H9 (cell line): ENCODE measurements around the gene TRIM7. TPM values are rescaled to one million over a fixed set of nuclear protein-coding genes. Genes with fewer than 3 reads are reported as not detected.
A peak's percentile ranks its signal among the peaks of the same experiment; 100 is the strongest.

Source experiments
- DNase-seq: peaks from one replicate; pipeline ENCODE4 v3.0.0-alpha.2; 2017
- H2AFZ ChIP-seq: one replicate; pipeline ENCODE4 v1.6.1; 2013; ENCODE audit warnings: mild to moderate bottlenecking, low read length, control low read depth, moderate library complexity
- H2AK5ac ChIP-seq: 2 replicates; pipeline ENCODE4 v1.6.1; 2013; ENCODE audit warnings: low read length, control low read depth, mixed read lengths; ENCODE audit not compliant: insufficient read length
- H2BK120ac ChIP-seq: one replicate; pipeline ENCODE4 v1.6.1; 2013; ENCODE audit warnings: low read depth, mild to moderate bottlenecking, low read length, control low read depth, inconsistent platforms; ENCODE audit not compliant: poor library complexity, severe bottlenecking
- H2BK12ac ChIP-seq: 2 replicates; pipeline ENCODE4 v1.6.1; 2013; ENCODE audit warnings: low read length, control low read depth, mixed read lengths, low read depth; ENCODE audit not compliant: insufficient read length
- H2BK15ac ChIP-seq: 2 replicates; pipeline ENCODE4 v1.6.1; 2013; ENCODE audit warnings: low read depth, low read length, control low read depth
- H2BK20ac ChIP-seq: one replicate; pipeline ENCODE4 v1.6.1; 2013; ENCODE audit warnings: low read depth, mild to moderate bottlenecking, low read length, control low read depth, inconsistent platforms; ENCODE audit not compliant: poor library complexity, severe bottlenecking
- H2BK5ac ChIP-seq: 2 replicates; pipeline ENCODE4 v1.6.1; 2013; ENCODE audit warnings: low read length, control low read depth, mixed read lengths; ENCODE audit not compliant: insufficient read length
- H3K14ac ChIP-seq: 2 replicates; pipeline ENCODE4 v1.6.1; 2013; ENCODE audit warnings: low read length, control low read depth; ENCODE audit not compliant: insufficient read depth
- H3K18ac ChIP-seq: 2 replicates; pipeline ENCODE4 v1.6.1; 2013; ENCODE audit warnings: low read depth, mild to moderate bottlenecking, mixed read lengths, low read length, control low read depth; ENCODE audit not compliant: insufficient read length
- H3K23ac ChIP-seq: 2 replicates; pipeline ENCODE4 v1.6.1; 2013; ENCODE audit warnings: low read length, control low read depth, mixed read lengths, low read depth; ENCODE audit not compliant: insufficient read length
- H3K23me2 ChIP-seq: 2 replicates; pipeline ENCODE4 v1.6.1; 2013; ENCODE audit warnings: low read depth, mild to moderate bottlenecking, mixed read lengths, low read length, control low read depth; ENCODE audit not compliant: insufficient read length, poor library complexity, severe bottlenecking
- H3K27ac ChIP-seq: 2 replicates; pipeline ENCODE4 v1.5.1; 2013; ENCODE audit warnings: low read length, control low read depth, mixed read lengths, low read depth; ENCODE audit not compliant: insufficient read length
- H3K27me3 ChIP-seq: 2 replicates; pipeline ENCODE4 v1.6.1; 2013; ENCODE audit warnings: low read length, control low read depth, inconsistent platforms; ENCODE audit not compliant: insufficient read depth
- H3K4ac ChIP-seq: 2 replicates; pipeline ENCODE4 v1.6.1; 2013; ENCODE audit warnings: low read depth, mild to moderate bottlenecking, control low read depth, inconsistent platforms, low read length, moderate library complexity
- H3K4me1 ChIP-seq: 2 replicates; pipeline ENCODE4 v1.6.1; 2013; ENCODE audit warnings: low read length, control low read depth, inconsistent platforms; ENCODE audit not compliant: insufficient read depth
- H3K4me2 ChIP-seq: 2 replicates; pipeline ENCODE4 v1.6.1; 2013; ENCODE audit warnings: low read length, control low read depth, mixed read lengths; ENCODE audit not compliant: insufficient read length, insufficient read depth
- H3K56ac ChIP-seq: 2 replicates; pipeline ENCODE4 v1.6.1; 2013; ENCODE audit warnings: low read depth, mild to moderate bottlenecking, mixed read lengths, low read length, control low read depth; ENCODE audit not compliant: insufficient read length
- H3K79me1 ChIP-seq: 2 replicates; pipeline ENCODE4 v1.6.1; 2013; ENCODE audit warnings: low read depth, mild to moderate bottlenecking, moderate library complexity, low read length, control low read depth, inconsistent platforms; ENCODE audit not compliant: insufficient read depth, poor library complexity, severe bottlenecking
- H3K79me2 ChIP-seq: 2 replicates; pipeline ENCODE4 v1.6.1; 2013; ENCODE audit warnings: low read length, control low read depth, inconsistent platforms; ENCODE audit not compliant: insufficient read depth
- H3K9ac ChIP-seq: 2 replicates; pipeline ENCODE4 v1.6.1; 2013; ENCODE audit warnings: low read length, control low read depth, mixed read lengths; ENCODE audit not compliant: insufficient read length; ENCODE audit errors: extremely low read depth
- H3K9me3 ChIP-seq: one replicate; pipeline ENCODE4 v1.6.1; 2013; ENCODE audit warnings: low read depth, low read length, inconsistent platforms; ENCODE audit not compliant: control insufficient read depth
- H3T11ph ChIP-seq: one replicate; pipeline ENCODE4 v1.6.1; 2013; ENCODE audit warnings: mild to moderate bottlenecking, low read length, control low read depth, inconsistent platforms
- H4K20me1 ChIP-seq: one replicate; pipeline ENCODE4 v1.6.1; 2013; ENCODE audit not compliant: control insufficient read depth, insufficient read length, insufficient read depth
- H4K5ac ChIP-seq: 2 replicates; pipeline ENCODE4 v1.6.1; 2013; ENCODE audit warnings: low read depth, mild to moderate bottlenecking, mixed read lengths, low read length, control low read depth; ENCODE audit not compliant: insufficient read length
- H4K8ac ChIP-seq: replicated peaks from 2 replicates; pipeline ENCODE4 v1.6.1; 2013; ENCODE audit warnings: low read length, control low read depth, mixed read lengths, low read depth; ENCODE audit not compliant: insufficient read length
- H4K91ac ChIP-seq: 2 replicates; pipeline ENCODE4 v1.6.1; 2013; ENCODE audit warnings: low read depth, mild to moderate bottlenecking, moderate library complexity, mixed read lengths, low read length, control low read depth; ENCODE audit not compliant: insufficient read length
- H3K27ac Mint-ChIP-seq, 3 experiments: 2 replicates in 2 of 3; 3 replicates in 1 of 3; pipeline ENCODE4 v1.8.0; 2020 to 2021; ENCODE audit warnings: mixed read lengths in 3 of 3, mild to moderate bottlenecking in 1 of 3, moderate library complexity in 1 of 3
- H3K27me3 Mint-ChIP-seq: 2 replicates; pipeline ENCODE4 v1.8.0; 2021; ENCODE audit warnings: low read depth, mild to moderate bottlenecking, moderate library complexity, mixed read lengths
- H3K36me3 Mint-ChIP-seq, 3 experiments: 2 replicates in 2 of 3; 3 replicates in 1 of 3; pipeline ENCODE4 v1.8.0; 2020 to 2021; ENCODE audit warnings: low read depth in 3 of 3, mixed read lengths in 3 of 3; ENCODE audit not compliant: insufficient read depth in 1 of 3
- H3K4me1 Mint-ChIP-seq, 2 experiments: 2 replicates each; pipeline ENCODE4 v1.8.0; 2020; ENCODE audit warnings: mixed read lengths in 2 of 2
- H3K4me3 Mint-ChIP-seq, 2 experiments: 2 replicates in 1 of 2; 3 replicates in 1 of 2; pipeline ENCODE4 v1.8.0; 2020 to 2021; ENCODE audit warnings: mild to moderate bottlenecking in 2 of 2, mixed read lengths in 2 of 2, moderate library complexity in 1 of 2
- H3K9me3 Mint-ChIP-seq, 2 experiments: 2 replicates in 1 of 2; 3 replicates in 1 of 2; pipeline ENCODE4 v1.8.0; 2020; ENCODE audit warnings: mild to moderate bottlenecking in 2 of 2, mixed read lengths in 2 of 2, moderate library complexity in 1 of 2
- CTCF ChIP-seq: fragments of 200-600 bp; sonication (generic); conservative IDR thresholded peaks from 3 replicates; pipeline ENCODE4 v1.8.0; 2021; ENCODE audit warnings: antibody characterized with exemption, mild to moderate bottlenecking
- WGBS: extraction: QIAGEN DNeasy Blood & Tissue Kit; methylation state at CpG from one replicate; pipeline ENCODE4 v1.1.7; 2013; ENCODE audit warnings: missing lambda C conversion rate, low lambda C conversion rate, mixed read lengths; ENCODE audit not compliant: insufficient read length; ENCODE audit errors: extremely low coverage; 5-methylcytosine and 5-hydroxymethylcytosine counted together
- total RNA-seq: library from RNA; stranded (reverse); gene quantifications from 2 replicates; pipeline ENCODE4 v1.2.1, GENCODE V29; 2021

Gene TRIM7
- total RNA-seq, 1 experiment from 2014 or later = not detected

GRCh38 chr5:181193656-181194055, 11.3 kb downstream of the TRIM7 start:
- Histone ChIP-seq H3K23ac (no peak overlapping the region), H3K4me1 (peaks cover 5% of the 10 kb centered on the region; the same call in 1 of the 2 replicates), H2AFZ (no peak overlapping the region), H3K79me1 (no peaks in the 10 kb centered on the region), H3K9me3 (no peaks in the 10 kb centered on the region), H4K91ac (no peak overlapping the region), H3K4me2 (no peak overlapping the region), H3K4ac (no peak overlapping the region), H3K56ac (no peak overlapping the region), H3K27ac (no peak overlapping the region), H3K9ac (no peak overlapping the region), H3T11ph (no peak overlapping the region), H2BK5ac (no peak overlapping the region), H2AK5ac (no peak overlapping the region), H3K18ac (no peak overlapping the region), H4K5ac (no peak overlapping the region), H4K8ac (no peak overlapping the region), H4K20me1 (no peaks in the 10 kb centered on the region), H3K27me3 (peaks cover 16% of the 10 kb centered on the region), H2BK12ac (no peak overlapping the region), H2BK15ac (no peak overlapping the region), H3K23me2 (peaks cover 26% of the 10 kb centered on the region), H2BK120ac (no peak overlapping the region), H2BK20ac (no peak overlapping the region), H3K14ac (no peak overlapping the region), H3K79me2 (no peaks in the 10 kb centered on the region)
- no peak for DNase-seq
- Mint-ChIP-seq H3K27me3 (peaks cover 72% of the 10 kb centered on the region), H3K27ac (no peak overlapping the region; a peak in 1 of 7 replicates), H3K36me3 (peaks cover 0 to 2% (median 0%) of the 10 kb centered on the region in 3 experiments; a peak in 2 of 7 replicates), H3K4me1 (peaks cover 24 to 37% of the 10 kb centered on the region in 2 experiments), H3K9me3 (peaks cover 5% of the 10 kb centered on the region in 2 experiments; a peak in 2 of 5 replicates), H3K4me3 (peak overlapping the region; percentile 18 to 40; a peak in 3 of 5 replicates)
- no CpG with 5 or more reads among the region's 2 CpGs for WGBS
- no peak for TF ChIP-seq CTCF
